Immature natural killer cell (primary cell): ENCODE measurements around the gene PLPPR4. TPM values are rescaled to one million over a fixed set of nuclear protein-coding genes. Genes with fewer than 3 reads are reported as not detected.
"Not testable (repeated sequence)": the region's sequence is repeated elsewhere in the genome, so short reads cannot be mapped to it uniquely, and the experiment has no call there.

Experiments
- DNase-seq, 3 donors: peaks; one replicate each; pipeline ENCODE4 v3.0.0; 2022; ENCODE audit warnings: mixed read lengths in 1 of 3
- H3K27ac Mint-ChIP-seq, 6 donors: one replicate each; pipeline ENCODE4 v1.8.0; 2020; ENCODE audit warnings: mixed read lengths in 6 of 6, mild to moderate bottlenecking in 5 of 6, inconsistent platforms in 4 of 6, moderate library complexity in 3 of 6
- H3K27me3 Mint-ChIP-seq, 3 donors: one replicate each; pipeline ENCODE4 v1.8.0; 2020 to 2021; ENCODE audit warnings: low read depth in 3 of 3, mild to moderate bottlenecking in 3 of 3, mixed read lengths in 3 of 3, moderate library complexity in 3 of 3, inconsistent platforms in 1 of 3
- H3K36me3 Mint-ChIP-seq, 3 donors: one replicate each; pipeline ENCODE4 v1.8.0; 2020; ENCODE audit warnings: mixed read lengths in 3 of 3, inconsistent platforms in 2 of 3, mild to moderate bottlenecking in 2 of 3
- H3K4me1 Mint-ChIP-seq, 2 donors: one replicate each; pipeline ENCODE4 v1.8.0; 2020; ENCODE audit warnings: inconsistent platforms in 2 of 2, mild to moderate bottlenecking in 2 of 2, mixed read lengths in 2 of 2, moderate library complexity in 1 of 2
- H3K4me3 Mint-ChIP-seq, 5 donors: one replicate each; pipeline ENCODE4 v1.8.0; 2020; ENCODE audit warnings: mild to moderate bottlenecking in 5 of 5, mixed read lengths in 5 of 5, inconsistent platforms in 3 of 5, moderate library complexity in 3 of 5
- H3K9me3 Mint-ChIP-seq, 6 donors: one replicate each; pipeline ENCODE4 v1.8.0; 2020; ENCODE audit warnings: mild to moderate bottlenecking in 6 of 6, mixed read lengths in 6 of 6, inconsistent platforms in 4 of 6, moderate library complexity in 3 of 6
- polyA plus RNA-seq, 3 donors: library from polyadenylated mRNA; unstranded; fragments of 300-500 nt; fragmentation: Illumina TruSeq; gene quantifications; one replicate each; pipeline ENCODE4 v1.2.3, GENCODE V29; 2021

The PLPPR4 gene
- polyA plus RNA-seq, 3 donors from 2014 or later = not detected

- DNase-seq = no peak
- no peaks in the 10 kb centered on the region for H3K36me3 Mint-ChIP-seq
- H3K4me3 Mint-ChIP-seq = no peak overlapping the region
- no peaks in the 10 kb centered on the region for H3K27me3 Mint-ChIP-seq
- no peak overlapping the region for H3K27ac Mint-ChIP-seq
- H3K4me1 Mint-ChIP-seq = no peaks in the 10 kb centered on the region
- H3K9me3 Mint-ChIP-seq = peaks cover 5 to 28% (median 10%) of the 10 kb centered on the region in 6 donors
Measured at GRCh38 chr1:99246152-99246551, 18.1 kb upstream of the PLPPR4 start.

- H3K9me3 Mint-ChIP-seq = peaks cover 2 to 28% (median 11%) of the 10 kb centered on the region in 6 donors
- H3K36me3 Mint-ChIP-seq = no peaks in the 10 kb centered on the region
- no peaks in the 10 kb centered on the region for H3K4me1 Mint-ChIP-seq
- no peak overlapping the region for H3K27ac Mint-ChIP-seq
- no peak for DNase-seq
- H3K4me3 Mint-ChIP-seq = no peak overlapping the region
- no peaks in the 10 kb centered on the region for H3K27me3 Mint-ChIP-seq
Measured at GRCh38 chr1:99247199-99247598, 17.1 kb upstream of the PLPPR4 start.

- Mint-ChIP-seq H3K4me3 (no peak overlapping the region), H3K27me3 (peaks cover 0 to 1% (median 0%) of the 10 kb centered on the region in 3 donors), H3K27ac (no peak overlapping the region), H3K36me3 (no peaks in the 10 kb centered on the region), H3K4me1 (no peaks in the 10 kb centered on the region), H3K9me3 (peaks cover 1 to 21% (median 6%) of the 10 kb centered on the region in 6 donors)
- no peak for DNase-seq
Measured at GRCh38 chr1:99250728-99251127, 13.6 kb upstream of the PLPPR4 start.

GRCh38 chr1:99251308-99251707 lies 13.0 kb upstream of the PLPPR4 start:
- Mint-ChIP-seq H3K9me3 (peaks cover 1 to 19% (median 6%) of the 10 kb centered on the region in 6 donors), H3K4me1 (no peaks in the 10 kb centered on the region), H3K36me3 (no peaks in the 10 kb centered on the region), H3K27ac (no peak overlapping the region), H3K27me3 (peaks cover 0 to 1% (median 0%) of the 10 kb centered on the region in 3 donors), H3K4me3 (no peak overlapping the region)
- DNase-seq = no peak

- Mint-ChIP-seq H3K9me3 (peaks cover under 1 to 17% (median 5%) of the 10 kb centered on the region in 6 donors), H3K36me3 (no peaks in the 10 kb centered on the region), H3K4me1 (no peaks in the 10 kb centered on the region), H3K27me3 (peaks cover 0 to 1% (median 0%) of the 10 kb centered on the region in 3 donors), H3K4me3 (no peak overlapping the region), H3K27ac (no peak overlapping the region)
- DNase-seq = no peak
Measured at GRCh38 chr1:99252630-99253029, 11.7 kb upstream of the PLPPR4 start.

- DNase-seq, H3K27me3 Mint-ChIP-seq, H3K36me3 Mint-ChIP-seq, H3K27ac Mint-ChIP-seq, H3K4me1 Mint-ChIP-seq, H3K4me3 Mint-ChIP-seq: not testable (repeated sequence)
- H3K9me3 Mint-ChIP-seq = peaks cover 5 to 30% (median 8%) of the 10 kb centered on the region in 6 donors
Measured at GRCh38 chr1:99260402-99260801, 3.9 kb upstream of the PLPPR4 start.

- peaks cover 5 to 48% (median 9%) of the 10 kb centered on the region in 6 donors for H3K9me3 Mint-ChIP-seq
- H3K27me3 Mint-ChIP-seq = peaks cover 5 to 9% (median 6%) of the 10 kb centered on the region in 3 donors
- no peak overlapping the region for H3K4me3 Mint-ChIP-seq
- H3K27ac Mint-ChIP-seq = no peak overlapping the region
- peaks cover 0 to 3% (median 0%) of the 10 kb centered on the region in 3 donors for H3K36me3 Mint-ChIP-seq
- H3K4me1 Mint-ChIP-seq = no peaks in the 10 kb centered on the region
- DNase-seq = no peak
Measured at GRCh38 chr1:99265124-99265523, 832 bp downstream of the PLPPR4 start.

- Mint-ChIP-seq H3K27ac (no peak overlapping the region), H3K27me3 (peaks cover 5 to 9% (median 6%) of the 10 kb centered on the region in 3 donors), H3K4me1 (no peaks in the 10 kb centered on the region), H3K36me3 (peaks cover 0 to 3% (median 0%) of the 10 kb centered on the region in 3 donors), H3K4me3 (no peak overlapping the region), H3K9me3 (peaks cover 7 to 41% (median 9%) of the 10 kb centered on the region in 6 donors)
- DNase-seq = no peak
Measured at GRCh38 chr1:99266726-99267125, 2.4 kb downstream of the PLPPR4 start.

GRCh38 chr1:99268021-99268420 lies 3.7 kb downstream of the PLPPR4 start:
- H3K27me3 Mint-ChIP-seq = peaks cover 5 to 9% (median 5%) of the 10 kb centered on the region in 3 donors
- H3K27ac Mint-ChIP-seq = no peak overlapping the region
- DNase-seq = no peak
- H3K9me3 Mint-ChIP-seq = peaks cover 2 to 32% (median 4%) of the 10 kb centered on the region in 6 donors
- H3K4me3 Mint-ChIP-seq = no peak overlapping the region
- H3K36me3 Mint-ChIP-seq = peaks cover 0 to under 1% (median 0%) of the 10 kb centered on the region in 3 donors
- no peaks in the 10 kb centered on the region for H3K4me1 Mint-ChIP-seq

- no peaks in the 10 kb centered on the region for H3K4me1 Mint-ChIP-seq
Measured at GRCh38 chr1:99269321-99269720, 5.0 kb downstream of the PLPPR4 start.

GRCh38 chr1:99270646-99271045 lies 6.4 kb downstream of the PLPPR4 start:
- Mint-ChIP-seq H3K36me3 (no peaks in the 10 kb centered on the region), H3K4me3 (no peak overlapping the region), H3K27ac (no peak overlapping the region), H3K4me1 (no peaks in the 10 kb centered on the region), H3K27me3 (peaks cover 0 to 3% (median 3%) of the 10 kb centered on the region in 3 donors), H3K9me3 (peaks cover 0 to 20% (median 7%) of the 10 kb centered on the region in 6 donors)
- DNase-seq = no peak

More at GRCh38 chr1:99269321-99269720, 5.0 kb downstream of the PLPPR4 start:
- Mint-ChIP-seq H3K27ac (no peak overlapping the region), H3K9me3 (peaks cover 0 to 25% (median 5%) of the 10 kb centered on the region in 6 donors), H3K4me3 (no peak overlapping the region), H3K36me3 (no peaks in the 10 kb centered on the region), H3K27me3 (peaks cover 0 to 3% (median 3%) of the 10 kb centered on the region in 3 donors)
- DNase-seq = no peak

- no peak overlapping the region for H3K4me3 Mint-ChIP-seq
- DNase-seq = no peak
- H3K36me3 Mint-ChIP-seq = no peaks in the 10 kb centered on the region
- H3K27me3 Mint-ChIP-seq = peaks cover 0 to 3% (median 0%) of the 10 kb centered on the region in 3 donors
- H3K9me3 Mint-ChIP-seq = peaks cover 0 to 20% (median 7%) of the 10 kb centered on the region in 6 donors
- H3K27ac Mint-ChIP-seq = no peak overlapping the region
- H3K4me1 Mint-ChIP-seq = no peaks in the 10 kb centered on the region
Measured at GRCh38 chr1:99271249-99271648, 7.0 kb downstream of the PLPPR4 start.

GRCh38 chr1:99277066-99277465 lies 12.8 kb downstream of the PLPPR4 start:
- Mint-ChIP-seq H3K9me3 (peaks cover 0 to 7% (median 4%) of the 10 kb centered on the region in 6 donors), H3K27me3 (no peaks in the 10 kb centered on the region), H3K36me3 (no peaks in the 10 kb centered on the region), H3K4me1 (no peaks in the 10 kb centered on the region), H3K27ac (no peak overlapping the region), H3K4me3 (no peak overlapping the region)
- no peak for DNase-seq

GRCh38 chr1:99279525-99279924 lies 15.2 kb downstream of the PLPPR4 start:
- H3K4me1 Mint-ChIP-seq = no peaks in the 10 kb centered on the region
- H3K9me3 Mint-ChIP-seq = peaks cover 0 to 6% (median 4%) of the 10 kb centered on the region in 6 donors
- H3K27ac Mint-ChIP-seq = no peak overlapping the region
- no peak overlapping the region for H3K4me3 Mint-ChIP-seq
- no peaks in the 10 kb centered on the region for H3K27me3 Mint-ChIP-seq
- H3K36me3 Mint-ChIP-seq = no peaks in the 10 kb centered on the region
- no peak for DNase-seq

- Mint-ChIP-seq H3K36me3 (no peaks in the 10 kb centered on the region), H3K27ac (no peak overlapping the region), H3K4me3 (no peak overlapping the region), H3K9me3 (peaks cover 0 to 5% (median 3%) of the 10 kb centered on the region in 6 donors), H3K4me1 (no peaks in the 10 kb centered on the region), H3K27me3 (no peaks in the 10 kb centered on the region)
- DNase-seq = no peak
Measured at GRCh38 chr1:99281105-99281504, 16.8 kb downstream of the PLPPR4 start.
